KMS-11 (cell line): ENCODE data around the gene MYPN.

Source experiments
- H2AFZ ChIP-seq: fragments of 200-600 bp; sonication (generic); 2 replicates; pipeline ENCODE4 v1.6.1; 2016; ENCODE audit warnings: antibody characterized with exemption, mixed run types, low read depth
- H3K27ac ChIP-seq: fragments of 200-600 bp; sonication (generic); 2 replicates; pipeline ENCODE4 v1.6.1; 2016; ENCODE audit warnings: mild to moderate bottlenecking, mixed run types
- H3K27me3 ChIP-seq: fragments of 200-600 bp; sonication (generic); 2 replicates; pipeline ENCODE4 v1.6.1; 2017; ENCODE audit warnings: mild to moderate bottlenecking, low read depth, mixed run types, moderate library complexity; ENCODE audit not compliant: insufficient read depth
- H3K36me3 ChIP-seq: fragments of 200-600 bp; sonication (generic); 2 replicates; pipeline ENCODE4 v1.6.1; 2017; ENCODE audit warnings: mild to moderate bottlenecking, mixed run types; ENCODE audit not compliant: insufficient read depth
- H3K4me1 ChIP-seq: fragments of 200-600 bp; sonication (generic); 2 replicates; pipeline ENCODE4 v1.6.1; 2016; ENCODE audit warnings: mild to moderate bottlenecking, low read depth, mixed run types; ENCODE audit not compliant: poor library complexity, severe bottlenecking
- H3K4me2 ChIP-seq: fragments of 200-600 bp; sonication (generic); 2 replicates; pipeline ENCODE4 v1.7.0; 2016; ENCODE audit warnings: mild to moderate bottlenecking, mixed run types
- H3K4me3 ChIP-seq: fragments of 200-600 bp; sonication (generic); IDR thresholded peaks from 2 replicates; pipeline ENCODE4 v1.6.1; 2017; ENCODE audit warnings: low read depth, low read length, mixed read lengths; ENCODE audit not compliant: insufficient read depth
- H3K79me2 ChIP-seq: fragments of 200-600 bp; sonication (generic); 2 replicates; pipeline ENCODE4 v1.6.1; 2016; ENCODE audit warnings: low read depth, mixed run types; ENCODE audit not compliant: insufficient read depth
- H3K9ac ChIP-seq: fragments of 200-600 bp; sonication (generic); 2 replicates; pipeline ENCODE4 v1.6.1; 2016; ENCODE audit warnings: mild to moderate bottlenecking, mixed run types
- H4K20me1 ChIP-seq: fragments of 200-600 bp; sonication (generic); 2 replicates; pipeline ENCODE4 v1.6.1; 2016; ENCODE audit warnings: mild to moderate bottlenecking, mixed run types; ENCODE audit not compliant: insufficient read depth
- CTCF ChIP-seq: fragments of 200-600 bp; sonication (generic); conservative IDR thresholded peaks from 2 replicates; pipeline ENCODE4 v1.6.1; 2017; ENCODE audit warnings: low read depth, mild to moderate bottlenecking, antibody characterized with exemption, low read length, moderate library complexity, mixed read lengths

MYPN gene

GRCh38 chr10:68101066-68101465 is 8.2 kb upstream of the MYPN start:
- Histone ChIP-seq H3K27ac (no peak overlapping the region), H2AFZ (no peak overlapping the region), H3K4me2 (no peak overlapping the region)

DNA sequence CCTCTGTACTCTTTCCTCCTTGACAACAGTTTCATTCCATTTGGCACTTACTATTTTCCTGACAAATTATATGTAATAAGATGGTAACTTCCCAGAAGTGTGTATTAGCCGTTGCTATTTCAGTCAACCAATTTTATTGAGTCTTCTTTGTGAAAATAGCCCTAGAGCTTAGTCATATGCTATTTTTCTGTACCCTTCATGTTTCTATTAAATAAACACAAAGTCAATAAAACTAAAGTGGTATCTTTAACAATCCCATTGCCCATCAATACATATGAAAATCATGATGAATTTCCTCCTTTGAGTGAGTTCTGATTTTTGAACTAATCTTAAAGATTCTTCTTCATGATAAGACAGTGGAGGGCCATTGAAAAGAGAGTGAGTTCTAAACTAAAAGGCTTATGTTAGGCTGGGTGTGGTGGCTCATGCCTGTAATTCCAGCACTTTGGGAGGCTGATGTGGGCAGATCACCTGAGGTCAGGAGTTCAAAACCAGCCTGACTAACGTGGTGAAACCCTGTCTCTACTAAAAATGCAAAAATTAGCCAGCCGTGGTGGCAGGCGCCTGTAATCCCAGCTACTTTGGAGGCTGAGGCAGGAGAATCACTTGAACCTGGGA is 5.9 kb upstream of the MYPN start:
- Histone ChIP-seq H2AFZ (no peak overlapping the region), H3K36me3 (no peaks in the 10 kb centered on the region), H4K20me1 (no peaks in the 10 kb centered on the region), H3K4me2 (no peak overlapping the region), H3K4me3 (no peak overlapping the region), H3K9ac (no peak overlapping the region), H3K27ac (no peak overlapping the region), H3K4me1 (no peaks in the 10 kb centered on the region), H3K79me2 (no peaks in the 10 kb centered on the region), H3K27me3 (no peaks in the 10 kb centered on the region)
- no peak for TF ChIP-seq CTCF

More at GRCh38 chr10:68101066-68101465, 8.2 kb upstream of the MYPN start:
- Histone ChIP-seq H3K4me3 (no peak overlapping the region), H3K9ac (no peak overlapping the region), H3K27me3 (no peaks in the 10 kb centered on the region), H3K4me1 (no peaks in the 10 kb centered on the region), H3K79me2 (no peaks in the 10 kb centered on the region), H4K20me1 (no peaks in the 10 kb centered on the region), H3K36me3 (no peaks in the 10 kb centered on the region)
- TF ChIP-seq CTCF = no peak

DNA sequence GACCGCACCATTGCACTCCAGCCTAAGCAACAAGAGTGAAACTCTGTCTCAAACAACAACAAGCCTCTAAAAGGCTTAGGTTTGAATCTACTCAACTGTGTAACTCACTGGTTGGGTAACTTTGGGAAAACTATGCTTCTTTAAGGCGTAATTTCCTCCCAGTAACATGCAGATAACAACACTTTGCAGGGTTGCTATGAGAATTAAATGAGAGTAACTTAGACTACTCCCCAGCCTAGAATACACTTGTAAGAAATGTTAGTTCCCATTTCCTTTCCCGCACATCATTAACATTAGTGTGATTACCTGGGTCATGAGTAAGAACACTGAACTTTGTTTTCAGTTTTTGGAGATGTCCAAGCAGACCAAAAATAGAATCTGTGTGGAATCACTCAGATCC is 5.4 kb upstream of the MYPN start:
- no peak overlapping the region for H3K27ac ChIP-seq

GRCh38 chr10:68105820-68106219 is 3.5 kb upstream of the MYPN start:
- no peak overlapping the region for H3K27ac ChIP-seq

More for the DNA sequence above, 5.4 kb upstream of the MYPN start:
- no peaks in the 10 kb centered on the region for H4K20me1 ChIP-seq
- no peaks in the 10 kb centered on the region for H3K79me2 ChIP-seq
- TF ChIP-seq CTCF = no peak
- no peak overlapping the region for H3K9ac ChIP-seq
- no peaks in the 10 kb centered on the region for H3K27me3 ChIP-seq
- no peaks in the 10 kb centered on the region for H3K4me1 ChIP-seq
- H3K4me3 ChIP-seq = no peak overlapping the region
- H3K36me3 ChIP-seq = no peaks in the 10 kb centered on the region
- H3K4me2 ChIP-seq = no peak overlapping the region
- H2AFZ ChIP-seq = no peak overlapping the region

More at GRCh38 chr10:68105820-68106219, 3.5 kb upstream of the MYPN start:
- no peaks in the 10 kb centered on the region for H3K79me2 ChIP-seq
- no peak overlapping the region for H3K4me3 ChIP-seq
- no peaks in the 10 kb centered on the region for H3K4me1 ChIP-seq
- H4K20me1 ChIP-seq = no peaks in the 10 kb centered on the region
- no peak overlapping the region for H3K9ac ChIP-seq
- no peaks in the 10 kb centered on the region for H3K27me3 ChIP-seq
- no peak overlapping the region for H3K4me2 ChIP-seq
- TF ChIP-seq CTCF = no peak
- H3K36me3 ChIP-seq = no peaks in the 10 kb centered on the region
- H2AFZ ChIP-seq = no peak overlapping the region
